SU-DHL-6 (cell line): ENCODE data around the gene CPPED1.

Source experiments
- H2AFZ ChIP-seq: fragments of 200-600 bp; sonication (generic); 2 replicates; pipeline ENCODE4 v1.6.1; 2014; ENCODE audit warnings: low read depth, mild to moderate bottlenecking, moderate library complexity, mixed read lengths, antibody characterized with exemption, low read length; ENCODE audit not compliant: severe bottlenecking
- H3F3A ChIP-seq: fragments of 200-600 bp; shearing (Covaris generic); 2 replicates; pipeline ENCODE4 v1.6.0; 2016; ENCODE audit warnings: antibody characterized with exemption, mild to moderate bottlenecking; ENCODE audit not compliant: insufficient read depth
- H3K27ac ChIP-seq: fragments of 200-600 bp; sonication (generic); 2 replicates; pipeline ENCODE4 v1.5.1; 2016; ENCODE audit warnings: low read depth, mild to moderate bottlenecking, low read length, moderate library complexity, mixed read lengths
- H3K27me3 ChIP-seq: fragments of 200-600 bp; sonication (generic), shearing (Covaris generic); 2 replicates; pipeline ENCODE4 v1.6.0; 2014; ENCODE audit warnings: mild to moderate bottlenecking, low read length
- H3K36me3 ChIP-seq: fragments of 200-600 bp; sonication (generic); 2 replicates; pipeline ENCODE4 v1.6.1; 2014; ENCODE audit warnings: mild to moderate bottlenecking, low read length, mixed read lengths
- H3K4me2 ChIP-seq: fragments of 300-600, 200-600 bp; shearing (Covaris generic), sonication (generic); 2 replicates; pipeline ENCODE4 v1.6.0; 2014; ENCODE audit warnings: low read length, low read depth, mild to moderate bottlenecking; ENCODE audit not compliant: poor library complexity, severe bottlenecking
- H3K4me3 ChIP-seq: fragments of 200-600 bp; sonication (generic); 2 replicates; pipeline ENCODE4 v1.5.1; 2014; ENCODE audit warnings: antibody characterized with exemption, low read length, mild to moderate bottlenecking, mixed read lengths; ENCODE audit not compliant: insufficient read depth, poor library complexity, severe bottlenecking
- H3K79me2 ChIP-seq: fragments of 200-600 bp; sonication (generic); 2 replicates; pipeline ENCODE4 v1.6.1; 2014; ENCODE audit warnings: mild to moderate bottlenecking, low read length, moderate library complexity; ENCODE audit not compliant: insufficient read depth
- H3K9ac ChIP-seq: fragments of 200-600 bp; sonication (generic); 2 replicates; pipeline ENCODE4 v1.7.0; 2014; ENCODE audit warnings: mild to moderate bottlenecking, low read length
- H3K9me2 ChIP-seq: fragments of 200-600 bp; sonication (generic); replicated peaks from 2 replicates; pipeline ENCODE4 v1.6.1; 2014; ENCODE audit warnings: low read length; ENCODE audit not compliant: insufficient read depth
- H3K9me3 ChIP-seq: fragments of 200-600 bp; sonication (generic); 2 replicates; pipeline ENCODE4 v1.6.1; 2014; ENCODE audit warnings: low read length, mixed read lengths; ENCODE audit not compliant: insufficient read depth
- H4K20me1 ChIP-seq: fragments of 200-600 bp; sonication (generic); 2 replicates; pipeline ENCODE4 v1.6.1; 2014; ENCODE audit warnings: low read depth, mild to moderate bottlenecking, antibody characterized with exemption, low read length, moderate library complexity, mixed read lengths
- EZH2phosphoT487 ChIP-seq: fragments of 200-600 bp; sonication (generic), shearing (Covaris generic); conservative IDR thresholded peaks from 2 replicates; pipeline ENCODE4 v1.6.1; 2018; ENCODE audit warnings: mild to moderate bottlenecking, antibody characterized with exemption, low read length, moderate library complexity, mixed read lengths
- TF ChIP-seq, protein P1 (sequence below): fragments of 200-600 bp; sonication (generic); IDR thresholded peaks from one replicate; pipeline ENCODE4 v1.5.1; 2017; ENCODE audit warnings: antibody characterized with exemption, mild to moderate bottlenecking, low read length, moderate library complexity; ENCODE audit not compliant: insufficient read depth, poor library complexity, severe bottlenecking

CPPED1 gene

DNA sequence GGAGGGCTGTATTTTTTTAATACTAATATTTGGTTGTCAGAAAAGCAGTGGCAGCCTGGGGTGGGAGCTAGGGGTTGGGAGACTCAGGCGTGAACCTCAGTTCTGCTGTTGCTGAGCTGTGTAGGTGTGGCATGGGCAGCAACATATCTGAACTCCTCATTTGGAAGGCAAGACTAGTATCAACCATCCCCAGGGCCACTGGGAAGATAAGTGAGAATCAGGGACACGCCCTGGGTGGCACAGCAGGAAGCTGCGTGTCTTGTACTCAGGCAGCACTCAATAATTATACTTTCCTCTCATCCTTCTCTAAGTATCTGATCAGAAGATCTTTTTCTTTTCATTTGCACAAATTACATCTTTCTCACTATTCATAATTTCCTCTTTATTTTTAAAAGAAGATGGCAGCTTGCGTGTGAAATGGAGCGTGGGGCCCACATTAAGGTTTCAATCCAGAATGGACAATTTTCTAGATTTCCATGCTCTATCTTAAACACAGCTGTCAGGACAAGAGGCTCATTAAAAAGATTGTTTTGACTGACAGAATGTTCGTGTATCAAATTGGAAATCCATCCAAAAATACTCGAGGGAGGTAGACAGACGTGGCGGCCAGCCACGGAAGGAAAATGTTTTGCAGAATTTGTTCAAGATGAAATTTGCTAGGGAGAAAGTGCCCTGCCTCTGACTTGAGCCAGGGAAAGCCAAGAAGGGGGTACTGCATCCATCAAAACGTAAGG is 121.1 kb downstream of the CPPED1 start:
- H3K4me3 ChIP-seq, result no peak overlapping the region
- H3K9me3 ChIP-seq, result no peaks in the 10 kb centered on the region
- H4K20me1 ChIP-seq, result no peaks in the 10 kb centered on the region
- no peak overlapping the region for H3K9ac ChIP-seq
- no peaks in the 10 kb centered on the region for H3K79me2 ChIP-seq
- H3K36me3 ChIP-seq, result no peaks in the 10 kb centered on the region
- H3F3A ChIP-seq, result no peaks in the 10 kb centered on the region
- no peak overlapping the region for H3K4me2 ChIP-seq
- no peak overlapping the region for H3K27ac ChIP-seq
- H3K9me2 ChIP-seq, result no peaks in the 10 kb centered on the region
- no peak overlapping the region for H2AFZ ChIP-seq
- TF ChIP-seq, protein P1, sequence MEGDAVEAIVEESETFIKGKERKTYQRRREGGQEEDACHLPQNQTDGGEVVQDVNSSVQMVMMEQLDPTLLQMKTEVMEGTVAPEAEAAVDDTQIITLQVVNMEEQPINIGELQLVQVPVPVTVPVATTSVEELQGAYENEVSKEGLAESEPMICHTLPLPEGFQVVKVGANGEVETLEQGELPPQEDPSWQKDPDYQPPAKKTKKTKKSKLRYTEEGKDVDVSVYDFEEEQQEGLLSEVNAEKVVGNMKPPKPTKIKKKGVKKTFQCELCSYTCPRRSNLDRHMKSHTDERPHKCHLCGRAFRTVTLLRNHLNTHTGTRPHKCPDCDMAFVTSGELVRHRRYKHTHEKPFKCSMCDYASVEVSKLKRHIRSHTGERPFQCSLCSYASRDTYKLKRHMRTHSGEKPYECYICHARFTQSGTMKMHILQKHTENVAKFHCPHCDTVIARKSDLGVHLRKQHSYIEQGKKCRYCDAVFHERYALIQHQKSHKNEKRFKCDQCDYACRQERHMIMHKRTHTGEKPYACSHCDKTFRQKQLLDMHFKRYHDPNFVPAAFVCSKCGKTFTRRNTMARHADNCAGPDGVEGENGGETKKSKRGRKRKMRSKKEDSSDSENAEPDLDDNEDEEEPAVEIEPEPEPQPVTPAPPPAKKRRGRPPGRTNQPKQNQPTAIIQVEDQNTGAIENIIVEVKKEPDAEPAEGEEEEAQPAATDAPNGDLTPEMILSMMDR, result no peak
- TF ChIP-seq EZH2phosphoT487, result no peak
- no peaks in the 10 kb centered on the region; the same call in 1 of the 2 replicates for H3K27me3 ChIP-seq

DNA sequence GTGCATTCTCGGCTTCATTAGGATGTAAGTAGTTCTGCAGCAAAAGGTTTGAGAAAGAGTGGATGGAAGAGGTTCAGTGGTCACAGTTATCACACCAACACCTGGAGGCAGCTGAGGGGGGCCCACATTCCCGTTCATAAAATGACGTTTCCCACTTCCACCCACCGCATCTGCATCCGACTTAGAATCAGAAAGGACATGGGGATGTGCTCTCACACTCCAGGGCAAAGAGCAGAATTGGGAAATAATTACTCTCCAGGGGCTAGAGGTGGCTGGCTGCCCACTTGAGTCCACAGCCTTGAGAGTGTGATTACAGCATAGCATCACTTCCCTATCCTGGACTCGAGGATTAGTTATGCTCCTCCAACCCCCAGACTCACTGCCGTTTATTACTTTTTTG is 122.0 kb downstream of the CPPED1 start:
- Histone ChIP-seq H4K20me1 (no peaks in the 10 kb centered on the region), H3K27me3 (no peaks in the 10 kb centered on the region; the same call in 1 of the 2 replicates), H3K4me2 (no peak overlapping the region), H3K79me2 (no peaks in the 10 kb centered on the region), H3K36me3 (no peaks in the 10 kb centered on the region), H2AFZ (no peak overlapping the region), H3F3A (no peaks in the 10 kb centered on the region), H3K9me2 (no peaks in the 10 kb centered on the region), H3K4me3 (no peak overlapping the region), H3K9me3 (no peaks in the 10 kb centered on the region), H3K27ac (no peak overlapping the region), H3K9ac (no peak overlapping the region)
- TF ChIP-seq, protein P1, result no peak
- no peak for TF ChIP-seq EZH2phosphoT487

GRCh38 chr16:12680531-12680930 is 123.2 kb downstream of the CPPED1 start:
- Histone ChIP-seq H3K9ac (no peak overlapping the region), H3K36me3 (no peaks in the 10 kb centered on the region), H4K20me1 (no peaks in the 10 kb centered on the region), H3K4me3 (no peak overlapping the region), H3K27ac (no peak overlapping the region), H3K79me2 (no peaks in the 10 kb centered on the region), H3K4me2 (no peak overlapping the region), H3K27me3 (no peaks in the 10 kb centered on the region; the same call in 1 of the 2 replicates), H2AFZ (no peak overlapping the region), H3F3A (no peaks in the 10 kb centered on the region), H3K9me2 (no peaks in the 10 kb centered on the region), H3K9me3 (no peaks in the 10 kb centered on the region)
- TF ChIP-seq, protein P1, result no peak
- TF ChIP-seq EZH2phosphoT487, result no peak
